SK-N-SH (cell line): ENCODE measurements around the gene ATG3. TPM values are rescaled to one million over a fixed set of nuclear protein-coding genes. Genes with fewer than 3 reads are reported as not detected.

Experiments used
- CTCF ChIA-PET: fragments of 300-600, 350-600 bp; formaldehyde crosslinking; extraction: SDS; loops from one replicate; lab custom pipeline; 2021; lab: Yijun Ruan, JAX
- POLR2A ChIA-PET: fragments of 350-600 bp; sonication (Branson Sonifier 250); formaldehyde crosslinking; extraction: SDS; loops from one replicate; lab custom pipeline; 2020; ENCODE audit warnings: antibody characterized with exemption, inconsistent platforms; lab: Yijun Ruan, JAX
- DNase-seq: peaks from one replicate; pipeline ENCODE4 v3.0.0; 2012
- H2AFZ ChIP-seq: fragments of 200-600 bp; sonication (generic); 2 replicates; pipeline ENCODE4 v1.8.1; 2016; ENCODE audit warnings: antibody characterized with exemption, mild to moderate bottlenecking, low read depth
- H3F3A ChIP-seq: fragments of 200-600 bp; sonication (generic); replicated peaks from 2 replicates; pipeline ENCODE3; 2016; ENCODE audit warnings: antibody characterized with exemption, mild to moderate bottlenecking; ENCODE audit not compliant: insufficient read depth
- H3K27ac ChIP-seq, 2 experiments: fragments of 200-500 bp in 1 of 2; fragments of 200-600 bp in 1 of 2; sonication (Bioruptor generic) in 1 of 2; sonication (generic), shearing (Covaris generic) in 1 of 2; 2 replicates each; pipeline versions ENCODE4 v1.5.1 to v1.6.1; 2014 to 2016; ENCODE audit warnings: low read depth in 2 of 2, inconsistent platforms in 1 of 2, low read length in 1 of 2, mild to moderate bottlenecking in 1 of 2, mixed read lengths in 1 of 2
- H3K27me3 ChIP-seq: fragments of 200-600 bp; sonication (generic), shearing (Covaris generic); 2 replicates; pipeline ENCODE4 v1.6.1; 2016; ENCODE audit warnings: mixed run types; ENCODE audit not compliant: insufficient read depth
- H3K36me3 ChIP-seq, 2 experiments: fragments of 200-500 bp in 1 of 2; fragments of 200-600 bp in 1 of 2; sonication (Bioruptor generic) in 1 of 2; sonication (generic) in 1 of 2; replicated peaks in 1 of 2; 2 replicates each; pipeline versions ENCODE3 to v1.5.1; 2014 to 2016; ENCODE audit warnings: low read length in 1 of 2, mild to moderate bottlenecking in 1 of 2; ENCODE audit not compliant: insufficient read depth in 2 of 2, control insufficient read depth in 1 of 2
- H3K4me1 ChIP-seq, 2 experiments: fragments of 200-500 bp in 1 of 2; fragments of 200-600 bp in 1 of 2; sonication (Bioruptor generic) in 1 of 2; sonication (generic), shearing (Covaris generic) in 1 of 2; 2 replicates each; pipeline versions ENCODE4 v1.5.1 to v1.6.1; 2014 to 2016; ENCODE audit warnings: low read depth in 1 of 2, low read length in 1 of 2, mixed run types in 1 of 2; ENCODE audit not compliant: insufficient read depth in 2 of 2, control insufficient read depth in 1 of 2
- H3K4me2 ChIP-seq: fragments of 200-600 bp; sonication (generic), shearing (Covaris generic); 2 replicates; pipeline ENCODE4 v1.6.1; 2017; ENCODE audit warnings: mixed run types
- H3K4me3 ChIP-seq, 2 experiments: fragments of 200-500 bp in 1 of 2; fragments of 200-600 bp in 1 of 2; sonication (Bioruptor generic) in 1 of 2; sonication (generic), shearing (Covaris generic) in 1 of 2; 2 replicates each; pipeline versions ENCODE4 v1.5.1 to v1.8.1; 2014 to 2016; ENCODE audit warnings: low read depth in 2 of 2, inconsistent platforms in 1 of 2, low read length in 1 of 2, mild to moderate bottlenecking in 1 of 2, mixed read lengths in 1 of 2, moderate library complexity in 1 of 2
- H3K79me2 ChIP-seq: fragments of 200-600 bp; sonication (generic); 2 replicates; pipeline ENCODE4 v1.8.1; 2017; ENCODE audit warnings: mild to moderate bottlenecking; ENCODE audit not compliant: insufficient read depth
- H3K9ac ChIP-seq: fragments of 200-600 bp; sonication (generic); 2 replicates; pipeline ENCODE4 v1.6.1; 2017; ENCODE audit warnings: mixed run types
- H3K9me2 ChIP-seq: fragments of 200-600 bp; sonication (generic); 2 replicates; pipeline ENCODE4 v1.6.1; 2017; ENCODE audit warnings: mixed run types
- H3K9me3 ChIP-seq: fragments of 200-600 bp; sonication (generic); 2 replicates; pipeline ENCODE4 v1.6.1; 2017; ENCODE audit warnings: mixed run types, mild to moderate bottlenecking, moderate library complexity
- H4K20me1 ChIP-seq: fragments of 200-600 bp; sonication (generic); 2 replicates; pipeline ENCODE4 v1.6.1; 2017; ENCODE audit warnings: mild to moderate bottlenecking, mixed run types; ENCODE audit not compliant: insufficient read depth
- EP300 ChIP-seq, 2 experiments: IDR thresholded peaks; 2 replicates each; pipeline versions ENCODE4 v1.4.0 to v1.6.1; 2012; ENCODE audit warnings: borderline replicate concordance in 1 of 2, low read depth in 1 of 2, low read length in 1 of 2
- FOSL2 ChIP-seq: IDR thresholded peaks from 2 replicates; pipeline ENCODE4 v1.4.0; 2012; ENCODE audit warnings: low read depth, mild to moderate bottlenecking, moderate library complexity, borderline replicate concordance
- GATA2 ChIP-seq: sonication (generic); formaldehyde crosslinking; IDR thresholded peaks from 2 replicates; pipeline ENCODE4 v1.5.0; 2020; ENCODE audit warnings: mild to moderate bottlenecking, missing genetic modification reagents
- JUND ChIP-seq: IDR thresholded peaks from 2 replicates; pipeline ENCODE4 v1.4.0; 2012
- MAX ChIP-seq: IDR thresholded peaks from 2 replicates; pipeline ENCODE4 v1.4.0; 2012; ENCODE audit warnings: low read depth
- MEF2A ChIP-seq: IDR thresholded peaks from 2 replicates; pipeline ENCODE4 v1.4.0; 2012; ENCODE audit warnings: low read depth, borderline replicate concordance
- NFIC ChIP-seq: IDR thresholded peaks from 2 replicates; pipeline ENCODE4 v1.4.0; 2012; ENCODE audit warnings: borderline replicate concordance
- PBX3 ChIP-seq: IDR thresholded peaks from 2 replicates; pipeline ENCODE4; 2012
- REST ChIP-seq: IDR thresholded peaks from 2 replicates; pipeline ENCODE4 v1.6.1; 2012; ENCODE audit warnings: mild to moderate bottlenecking, low read depth, low read length, moderate library complexity
- RFX5 ChIP-seq: IDR thresholded peaks from 2 replicates; pipeline ENCODE4 v1.6.1; 2012; ENCODE audit warnings: mild to moderate bottlenecking, improper control_type of control experiment, low read length
- SMC3 ChIP-seq: IDR thresholded peaks from 2 replicates; pipeline ENCODE4 v1.6.1; 2012; ENCODE audit warnings: low read depth, low read length, improper control_type of control experiment
- TAF1 ChIP-seq: IDR thresholded peaks from 2 replicates; pipeline ENCODE4 v1.6.1; 2012; ENCODE audit warnings: low read depth, mild to moderate bottlenecking, low read length, moderate library complexity, borderline replicate concordance
- TCF12 ChIP-seq: IDR thresholded peaks from 2 replicates; pipeline ENCODE4 v1.4.0; 2012
- USF2 ChIP-seq: fragments of 150-350 bp; IDR thresholded peaks from 2 replicates; pipeline ENCODE4 v1.6.1; 2017; ENCODE audit warnings: antibody characterized with exemption, low read length, low read depth, borderline replicate concordance
- ZBTB33 ChIP-seq: IDR thresholded peaks from 2 replicates; pipeline ENCODE4 v1.4.0; 2012; ENCODE audit warnings: low read depth, borderline replicate concordance
- WGBS: methylation state at CpG from one replicate; pipeline ENCODE4 v1.1.6; 2017; ENCODE audit warnings: low lambda C conversion rate; 5-methylcytosine and 5-hydroxymethylcytosine counted together
- polyA plus RNA-seq, 3 experiments: library from polyadenylated mRNA; depleted of rRNA; stranded (reverse); fragments of >200 nt; gene quantifications; 2 replicates each; pipeline ENCODE4 v1.2.3, GENCODE V29; 2012

Gene ATG3
- polyA plus RNA-seq, 1 of the 3 experiments (the other 2 are of a cell fraction), result 38.8 TPM

- no peaks in the 10 kb centered on the region for H3K27me3 ChIP-seq
- no peaks in the 10 kb centered on the region for H3K9me2 ChIP-seq
- H3K36me3 ChIP-seq, result peaks cover 40 to 53% of the 10 kb centered on the region in 2 experiments
- H4K20me1 ChIP-seq, result no peaks in the 10 kb centered on the region
- CTCF ChIA-PET, result interaction anchor here (1.6 to 2.1 kb wide), 3 partner anchors 9 to 276 kb away, joined by 4 to 18 read pairs (median 7); partner anchors contain the start of gene SLC9C1
- peaks cover 6% of the 10 kb centered on the region for H3F3A ChIP-seq
- POLR2A ChIA-PET, result no interaction called here
- H3K79me2 ChIP-seq, result no peaks in the 10 kb centered on the region; the same call in 1 of the 2 replicates
- no peak for TF ChIP-seq NFIC
- H3K9me3 ChIP-seq, result no peaks in the 10 kb centered on the region
- no peak overlapping the region for H3K9ac ChIP-seq
- no peak for DNase-seq
- WGBS, result 38% methylated on average over 1 of the region's 1 CpG
- no peak overlapping the region for H3K4me3 ChIP-seq
- H3K27ac ChIP-seq, result no peak overlapping the region
- no peaks in the 10 kb centered on the region for H3K4me1 ChIP-seq
- no peak overlapping the region for H3K4me2 ChIP-seq
- H2AFZ ChIP-seq, result no peak overlapping the region
Measured at GRCh38 chr3:112569265-112569664, 7.5 kb upstream of the ATG3 start.

- WGBS, result 91% methylated on average over 2 of the region's 2 CpGs
- no peaks in the 10 kb centered on the region for H4K20me1 ChIP-seq
- H3K9me2 ChIP-seq, result no peaks in the 10 kb centered on the region
- no peak overlapping the region for H3K4me3 ChIP-seq
- no peak for DNase-seq
- H2AFZ ChIP-seq, result no peak overlapping the region
- TF ChIP-seq RFX5 (no peak), SMC3 (no peak), FOSL2 (no peak), TAF1 (no peak), MAX (no peak), ZBTB33 (no peak), USF2 (no peak), REST (no peak), TCF12 (peak; percentile 14; the same call in 1 of the 2 replicates), NFIC (no peak), JUND (peak; percentile 56), PBX3 (peak; percentile 79), GATA2 (no peak), MEF2A (no peak), EP300 (IDR thresholded peaks at IDR 0.05; ENCODE audit: borderline replicate concordance in 1 of 2, low read depth in 1 of 2, low read length in 1 of 2) (peak in 1 of 2 experiments; percentile 8; a peak in 1 of 4 replicates)
- H3K79me2 ChIP-seq, result peaks cover under 1% of the 10 kb centered on the region
- CTCF ChIA-PET, result interaction anchor here (0.6 to 2.1 kb wide), 4 partner anchors 9 to 275 kb away, joined by 3 to 18 read pairs (median 6); partner anchors contain the start of gene SLC9C1
- H3F3A ChIP-seq, result peaks cover 6% of the 10 kb centered on the region
- H3K9me3 ChIP-seq, result no peaks in the 10 kb centered on the region
- POLR2A ChIA-PET, result interaction anchor here (0.6 kb wide), 1 partner anchor 427 kb away, joined by 3 read pairs; no protein-coding TSS in a partner anchor
- no peaks in the 10 kb centered on the region; a peak in 1 of 4 replicates for H3K4me1 ChIP-seq
- no peak overlapping the region for H3K27ac ChIP-seq
- no peak overlapping the region for H3K9ac ChIP-seq
- no peak overlapping the region for H3K4me2 ChIP-seq
- H3K36me3 ChIP-seq, result peaks cover 34 to 47% of the 10 kb centered on the region in 2 experiments
- H3K27me3 ChIP-seq, result no peaks in the 10 kb centered on the region
Measured at GRCh38 chr3:112568642-112569041, 6.9 kb upstream of the ATG3 start.
